GM12875 (cell line): Measurements from ENCODE around the gene CD80.

ENCODE experiments used
- H3K4me3 ChIP-seq: one replicate; pipeline ENCODE4 v1.5.1; 2011; ENCODE audit warnings: low read depth, low read length, control low read depth
- CTCF ChIP-seq: IDR thresholded peaks from 2 replicates; pipeline ENCODE4 v1.5.1; 2011; ENCODE audit warnings: low read depth, mild to moderate bottlenecking, control low read depth, inconsistent platforms, low read length, moderate library complexity, borderline replicate concordance; ENCODE audit not compliant: insufficient read depth

The CD80 gene

GRCh38 chr3:119555929-119556328 is 3.5 kb downstream of the CD80 start:
- no peak for TF ChIP-seq CTCF
- peak overlapping the region; percentile 63 for H3K4me3 ChIP-seq

- peak overlapping the region; percentile 63 for H3K4me3 ChIP-seq
- TF ChIP-seq CTCF = no peak
Measured at GRCh38 chr3:119555309-119555735, 4.1 kb downstream of the CD80 start.

GRCh38 chr3:119553823-119554415 is 5.5 kb downstream of the CD80 start:
- H3K4me3 ChIP-seq = peak overlapping the region; percentile 63
- TF ChIP-seq CTCF = no peak

- peak overlapping the region; percentile 63 for H3K4me3 ChIP-seq
Measured at GRCh38 chr3:119552928-119553327, 6.5 kb downstream of the CD80 start.

GRCh38 chr3:119551598-119551997 is 7.8 kb downstream of the CD80 start:
- H3K4me3 ChIP-seq = peak overlapping the region; percentile 43
- TF ChIP-seq CTCF = no peak

GRCh38 chr3:119550192-119550910 is 9.1 kb downstream of the CD80 start:
- peak overlapping the region; percentile 40 for H3K4me3 ChIP-seq
- peak; percentile 15; the same call in 1 of the 2 replicates for TF ChIP-seq CTCF

- no peak for TF ChIP-seq CTCF
- H3K4me3 ChIP-seq = no peak overlapping the region
Measured at GRCh38 chr3:119548341-119548740, 11.1 kb downstream of the CD80 start.
